Activated T-helper 17 cell treated with anti-CD3 and anti-CD28 coated beads, Interleukin-2, amount 50 U/mL, for 72 hours (primary cell): ENCODE measurements around the gene AHSP. TPM values are rescaled to one million over a fixed set of nuclear protein-coding genes. Genes with fewer than 3 reads are reported as not detected.
"Not testable (repeated sequence)": the region's sequence is repeated elsewhere in the genome, so short reads cannot be mapped to it uniquely, and the experiment has no call there.

Source experiments
- ATAC-seq: fragments of 150-1000 bp; cut with Tn5 transposase; replicated peaks from 2 replicates; pipeline ENCODE4 v1.10.0; 2021; ENCODE audit warnings: mild to moderate bottlenecking, moderate library complexity
- H3K27ac Mint-ChIP-seq: one replicate; pipeline ENCODE4 v1.8.0; 2022; ENCODE audit warnings: mixed read lengths
- H3K27me3 Mint-ChIP-seq: one replicate; pipeline ENCODE4 v1.8.0; 2022; ENCODE audit warnings: mixed read lengths
- H3K36me3 Mint-ChIP-seq: one replicate; pipeline ENCODE4 v1.8.0; 2022; ENCODE audit warnings: low read depth, mild to moderate bottlenecking, mixed read lengths
- H3K4me1 Mint-ChIP-seq: one replicate; pipeline ENCODE4 v1.8.0; 2022; ENCODE audit warnings: mixed read lengths
- H3K4me3 Mint-ChIP-seq: one replicate; pipeline ENCODE4 v1.8.0; 2022; ENCODE audit warnings: mild to moderate bottlenecking, mixed read lengths
- H3K9me3 Mint-ChIP-seq: one replicate; pipeline ENCODE4 v1.8.0; 2022; ENCODE audit warnings: mixed read lengths
- total RNA-seq, 2 donors: library from RNA; stranded (reverse); gene quantifications; one replicate each; pipeline ENCODE4 v1.2.3, GENCODE V29; 2022

AHSP gene
- total RNA-seq, 2 donors from 2014 or later: not detected

DNA sequence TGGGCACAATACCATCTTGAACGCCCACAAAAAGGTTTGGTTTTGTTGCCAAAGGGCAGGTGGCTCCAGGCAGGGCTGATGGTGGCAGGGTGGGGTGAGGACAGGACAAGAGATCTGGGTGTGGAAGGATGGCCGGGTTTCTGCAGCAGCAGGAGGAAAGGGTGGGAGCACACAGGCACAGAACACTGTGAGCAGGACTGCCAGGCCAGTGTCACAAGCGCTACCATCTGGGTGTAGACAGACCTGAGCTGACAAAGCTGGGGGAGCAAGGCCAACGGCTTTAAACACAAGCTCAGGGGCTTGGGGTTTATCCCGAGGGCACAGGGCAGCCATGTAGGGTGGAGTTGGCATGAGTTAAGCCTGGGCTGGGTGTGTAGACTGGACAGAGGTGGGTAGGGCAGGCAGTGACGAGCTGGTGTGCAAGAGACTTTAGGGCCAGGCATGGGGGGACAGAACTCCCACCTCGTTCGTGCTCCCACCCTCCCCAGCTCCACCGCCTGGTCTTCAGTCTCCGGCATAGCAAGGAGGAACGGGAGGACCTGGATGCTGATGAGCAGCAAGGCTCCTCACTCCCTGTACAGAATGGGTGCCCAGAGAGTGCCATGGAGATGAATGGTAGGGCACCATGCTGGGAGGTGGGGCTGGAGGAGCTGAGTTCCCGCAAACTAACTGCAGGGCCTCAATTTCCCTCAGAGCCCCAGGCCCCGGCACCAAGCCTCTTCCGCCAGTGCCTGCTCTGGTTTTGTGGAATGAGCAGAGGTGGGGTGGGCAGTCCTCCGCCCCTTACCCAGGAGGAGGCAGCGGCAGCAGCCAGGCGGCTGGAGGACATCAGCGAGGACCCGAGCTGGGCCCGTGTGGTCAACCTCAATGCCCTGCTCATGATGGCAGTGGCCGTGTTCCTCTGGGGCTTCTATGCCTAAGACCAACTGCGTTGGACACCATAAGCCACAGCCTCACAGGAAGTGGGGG lies 37.8 kb upstream of the AHSP start:
- H3K27ac Mint-ChIP-seq: no peak overlapping the region
- ATAC-seq: no peak
- peaks cover 5% of the 10 kb centered on the region for H3K4me1 Mint-ChIP-seq
- H3K36me3 Mint-ChIP-seq: peaks cover 15% of the 10 kb centered on the region
- H3K27me3 Mint-ChIP-seq: no peaks in the 10 kb centered on the region
- no peaks in the 10 kb centered on the region for H3K9me3 Mint-ChIP-seq
- peak overlapping the region; percentile 27 for H3K4me3 Mint-ChIP-seq

DNA sequence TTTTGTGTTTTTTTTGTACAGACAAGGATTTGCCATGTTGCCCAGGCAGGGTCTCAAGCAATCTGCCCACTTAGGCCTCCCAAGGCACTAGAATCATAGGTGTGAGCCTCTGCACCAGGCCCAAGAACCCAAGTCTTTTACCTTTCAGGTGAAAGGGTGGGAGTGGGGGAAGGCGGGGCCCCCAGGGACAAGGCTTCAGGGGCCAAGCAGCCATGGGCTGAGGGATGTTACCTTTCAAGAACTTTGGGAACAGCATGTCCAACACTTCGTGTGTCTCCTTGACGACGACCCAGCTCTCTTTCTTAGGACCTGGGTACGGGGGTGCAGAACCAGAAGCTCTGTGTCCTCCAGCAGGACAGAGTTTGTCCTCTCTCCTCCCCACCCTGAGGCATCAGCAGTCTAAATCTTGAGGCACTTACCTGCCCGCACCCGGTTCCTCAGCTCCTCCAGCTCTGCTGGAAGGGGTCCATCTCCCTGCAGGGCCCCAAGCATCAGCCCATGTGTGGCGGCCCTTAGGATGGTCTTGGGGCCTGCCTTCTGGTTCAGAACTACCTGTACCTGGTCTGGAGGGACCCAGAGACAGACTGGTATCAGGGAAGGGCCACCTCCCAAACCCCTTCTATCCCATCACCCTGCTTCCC lies 35.8 kb upstream of the AHSP start:
- H3K4me3 Mint-ChIP-seq: no peak overlapping the region
- H3K27ac Mint-ChIP-seq: no peak overlapping the region
- no peak for ATAC-seq
- peaks cover 21% of the 10 kb centered on the region for H3K36me3 Mint-ChIP-seq
- peaks cover 5% of the 10 kb centered on the region for H3K4me1 Mint-ChIP-seq
- no peaks in the 10 kb centered on the region for H3K27me3 Mint-ChIP-seq
- no peaks in the 10 kb centered on the region for H3K9me3 Mint-ChIP-seq

DNA sequence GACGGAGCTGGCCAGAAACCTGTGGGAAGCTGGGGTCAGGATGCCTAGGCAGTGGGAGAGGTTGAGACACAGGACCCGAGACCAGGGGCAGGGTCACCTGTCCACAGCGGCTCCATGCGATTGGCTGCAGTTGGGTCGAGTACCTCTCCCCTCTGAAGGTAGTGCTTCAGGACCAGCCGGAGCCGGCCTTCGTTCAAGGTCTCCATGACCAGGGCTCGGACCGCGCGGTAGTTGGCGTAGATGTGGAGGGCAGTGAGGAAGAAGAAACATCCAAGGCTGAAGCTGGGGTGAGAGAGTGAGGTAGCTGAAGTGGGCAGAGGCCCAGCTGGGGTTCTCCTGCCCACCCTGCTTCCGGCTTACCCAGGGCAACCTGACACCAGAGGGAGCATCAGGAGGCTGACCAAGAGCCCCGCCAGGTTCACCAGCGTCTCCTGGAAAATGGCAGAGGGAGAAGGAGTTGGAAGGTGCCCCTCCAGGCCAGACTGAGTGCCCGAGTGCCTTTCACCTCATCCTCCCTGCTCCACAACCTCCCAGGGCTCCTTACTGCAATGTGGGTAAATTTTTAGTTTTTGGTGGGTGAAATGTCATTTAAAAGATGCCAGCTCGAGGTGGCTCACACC lies 34.1 kb upstream of the AHSP start:
- Mint-ChIP-seq H3K9me3 (no peaks in the 10 kb centered on the region), H3K27me3 (no peaks in the 10 kb centered on the region), H3K4me1 (peaks cover 5% of the 10 kb centered on the region), H3K4me3 (no peak overlapping the region), H3K27ac (peak overlapping the region; percentile 23), H3K36me3 (peaks cover 37% of the 10 kb centered on the region)
- no peak for ATAC-seq

DNA sequence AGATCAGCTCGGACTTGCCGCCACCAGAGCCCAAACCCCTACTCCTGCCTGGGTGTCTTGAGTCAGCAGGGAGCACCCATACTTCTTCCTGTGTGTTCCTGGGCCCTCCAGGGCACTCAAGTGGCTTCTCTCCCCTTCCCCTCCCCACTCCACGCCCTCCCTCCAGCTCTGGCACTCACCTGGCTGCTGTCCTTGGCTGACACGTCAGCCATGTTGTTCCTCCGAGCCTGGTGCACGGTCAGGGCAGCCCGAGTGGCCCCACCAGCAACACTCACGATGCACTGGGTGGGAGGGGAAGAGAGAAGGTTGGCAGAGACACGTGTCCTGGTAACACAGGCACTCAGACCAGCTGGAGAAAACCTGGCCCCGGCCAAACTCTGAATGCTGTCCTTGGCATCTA lies 31.0 kb upstream of the AHSP start:
- H3K27me3 Mint-ChIP-seq: no peaks in the 10 kb centered on the region
- no peak overlapping the region for H3K4me3 Mint-ChIP-seq
- peaks cover 53% of the 10 kb centered on the region for H3K36me3 Mint-ChIP-seq
- H3K27ac Mint-ChIP-seq: no peak overlapping the region
- no peaks in the 10 kb centered on the region for H3K9me3 Mint-ChIP-seq
- peaks cover 5% of the 10 kb centered on the region for H3K4me1 Mint-ChIP-seq
- ATAC-seq: no peak

DNA sequence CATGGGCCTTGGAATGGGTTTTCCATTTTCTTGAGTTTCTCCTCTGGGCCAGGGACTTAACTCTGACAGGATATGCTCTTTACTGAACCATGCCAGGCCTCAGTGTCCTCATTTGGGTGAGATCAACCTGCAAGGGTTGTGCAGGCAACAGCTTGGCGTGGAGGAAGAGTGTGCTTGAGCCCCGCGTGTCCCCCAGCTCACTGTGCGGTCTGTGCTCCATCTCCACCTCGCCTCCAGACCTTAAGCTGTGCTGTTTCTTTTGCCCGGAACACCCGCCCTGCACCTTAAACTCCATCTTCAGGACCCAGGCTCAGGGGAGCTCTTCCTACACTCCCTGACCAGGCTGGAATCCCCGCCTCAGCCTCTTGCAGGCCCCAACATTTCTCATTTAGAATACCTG lies 29.2 kb upstream of the AHSP start:
- Mint-ChIP-seq H3K27ac (no peak overlapping the region), H3K4me3 (no peak overlapping the region), H3K9me3 (no peaks in the 10 kb centered on the region), H3K36me3 (peaks cover 43% of the 10 kb centered on the region), H3K4me1 (no peaks in the 10 kb centered on the region), H3K27me3 (no peaks in the 10 kb centered on the region)
- ATAC-seq: no peak

DNA sequence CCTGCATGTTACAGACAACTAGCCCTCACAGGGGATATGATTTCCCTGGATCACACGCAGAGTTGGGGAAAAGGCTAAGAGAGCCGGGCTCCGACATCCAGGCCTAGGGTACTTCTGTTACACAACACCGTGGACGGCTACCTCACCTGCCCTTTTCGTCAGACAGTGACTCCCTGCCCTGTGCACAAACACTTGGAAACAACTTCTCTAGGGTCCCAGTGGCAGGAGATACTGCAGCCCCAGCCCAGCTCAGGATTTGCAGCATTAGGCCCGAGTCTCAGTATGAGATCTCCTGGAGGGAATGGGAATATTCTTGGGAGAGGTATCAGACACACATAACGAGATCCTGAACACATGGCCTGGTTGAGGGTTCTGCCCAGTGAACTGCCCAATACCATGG lies 27.8 kb upstream of the AHSP start:
- peaks cover 38% of the 10 kb centered on the region for H3K36me3 Mint-ChIP-seq
- H3K4me1 Mint-ChIP-seq: no peaks in the 10 kb centered on the region
- no peak for ATAC-seq
- no peaks in the 10 kb centered on the region for H3K9me3 Mint-ChIP-seq
- H3K4me3 Mint-ChIP-seq: no peak overlapping the region
- no peaks in the 10 kb centered on the region for H3K27me3 Mint-ChIP-seq
- no peak overlapping the region for H3K27ac Mint-ChIP-seq

DNA sequence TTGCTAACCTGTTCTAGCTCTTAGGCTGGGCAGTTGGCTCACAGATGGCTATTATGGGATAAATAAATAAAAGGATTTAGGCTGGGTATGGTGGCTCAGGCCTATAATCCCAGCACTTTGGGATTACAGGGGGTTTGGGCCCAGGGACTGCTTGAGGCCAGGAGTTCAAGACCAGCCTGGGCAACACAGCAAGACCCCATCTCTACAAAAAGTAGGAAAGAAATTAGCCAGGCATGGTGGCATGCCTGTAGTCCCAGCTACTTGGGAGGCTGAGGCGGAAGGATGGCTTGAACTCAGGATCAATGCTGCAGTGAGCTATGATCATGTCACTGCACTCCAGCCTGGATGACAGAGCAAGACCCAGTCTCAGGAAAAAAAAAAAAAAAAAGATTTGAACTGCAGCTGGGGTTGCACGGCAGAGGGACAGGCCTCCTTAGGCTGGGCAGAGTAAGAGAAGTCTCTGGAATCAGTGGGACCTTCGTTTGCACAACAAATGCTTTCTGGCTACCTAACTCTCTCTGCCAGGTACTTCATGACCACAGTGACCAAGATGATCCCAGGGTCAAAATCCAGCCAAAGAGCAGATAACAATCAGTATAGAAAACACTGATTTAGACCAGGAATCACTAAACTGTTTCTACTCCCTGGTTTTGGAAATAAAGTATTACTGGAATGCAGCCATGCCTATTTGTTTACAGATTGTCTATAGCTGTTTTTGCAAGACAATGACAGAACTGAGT lies 26.3 kb upstream of the AHSP start:
- Mint-ChIP-seq H3K4me1 (peaks cover 5% of the 10 kb centered on the region), H3K36me3 (peaks cover 45% of the 10 kb centered on the region), H3K9me3 (no peaks in the 10 kb centered on the region), H3K4me3 (no peak overlapping the region), H3K27ac (no peak overlapping the region), H3K27me3 (no peaks in the 10 kb centered on the region)
- no peak for ATAC-seq

DNA sequence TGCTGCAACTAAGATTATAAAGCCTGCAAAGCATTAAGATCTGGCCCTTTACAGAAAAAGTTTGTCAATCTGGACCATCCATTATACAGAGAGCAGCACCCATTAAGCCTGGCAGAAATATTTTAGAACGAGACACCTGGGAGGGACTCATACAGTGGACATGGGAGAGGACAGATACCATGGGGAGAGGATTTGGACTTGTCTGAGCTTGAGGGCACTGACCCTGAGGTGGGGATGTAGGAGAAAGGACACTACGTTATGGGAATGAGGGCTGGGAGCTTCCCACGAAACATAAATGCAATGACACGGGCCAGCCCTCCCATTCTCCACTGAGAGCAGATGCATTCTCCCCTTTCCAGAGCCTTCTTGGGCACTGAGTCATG lies 25.7 kb upstream of the AHSP start:
- H3K27ac Mint-ChIP-seq: no peak overlapping the region

DNA sequence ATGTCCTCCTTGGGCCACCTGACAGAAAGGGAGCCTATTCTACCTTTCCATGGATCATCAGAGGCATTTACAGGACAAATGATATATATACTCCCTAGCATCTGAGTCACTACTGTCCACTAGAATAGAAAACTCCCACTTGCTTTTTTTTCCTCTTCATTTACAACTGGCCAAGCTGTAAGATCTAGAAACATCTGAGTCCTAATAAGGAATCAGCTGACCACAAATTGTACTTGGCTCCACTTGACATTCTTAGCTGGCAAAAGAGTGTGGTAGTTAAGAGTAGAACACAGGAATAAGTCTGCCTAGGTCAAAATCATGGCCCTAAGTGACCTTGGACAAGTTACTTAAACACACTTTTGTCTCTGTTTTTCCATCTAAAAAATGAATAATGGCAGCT lies 24.7 kb upstream of the AHSP start:
- peaks cover 11% of the 10 kb centered on the region for H3K4me1 Mint-ChIP-seq
- no peak for ATAC-seq
- H3K36me3 Mint-ChIP-seq: peaks cover 45% of the 10 kb centered on the region
- H3K9me3 Mint-ChIP-seq: no peaks in the 10 kb centered on the region
- H3K4me3 Mint-ChIP-seq: no peak overlapping the region
- H3K27ac Mint-ChIP-seq: no peak overlapping the region
- H3K27me3 Mint-ChIP-seq: no peaks in the 10 kb centered on the region

More for the DNA sequence above, 25.7 kb upstream of the AHSP start:
- no peak for ATAC-seq
- H3K27me3 Mint-ChIP-seq: no peaks in the 10 kb centered on the region
- peaks cover 6% of the 10 kb centered on the region for H3K4me1 Mint-ChIP-seq
- no peak overlapping the region for H3K4me3 Mint-ChIP-seq
- peaks cover 50% of the 10 kb centered on the region for H3K36me3 Mint-ChIP-seq
- H3K9me3 Mint-ChIP-seq: no peaks in the 10 kb centered on the region

DNA sequence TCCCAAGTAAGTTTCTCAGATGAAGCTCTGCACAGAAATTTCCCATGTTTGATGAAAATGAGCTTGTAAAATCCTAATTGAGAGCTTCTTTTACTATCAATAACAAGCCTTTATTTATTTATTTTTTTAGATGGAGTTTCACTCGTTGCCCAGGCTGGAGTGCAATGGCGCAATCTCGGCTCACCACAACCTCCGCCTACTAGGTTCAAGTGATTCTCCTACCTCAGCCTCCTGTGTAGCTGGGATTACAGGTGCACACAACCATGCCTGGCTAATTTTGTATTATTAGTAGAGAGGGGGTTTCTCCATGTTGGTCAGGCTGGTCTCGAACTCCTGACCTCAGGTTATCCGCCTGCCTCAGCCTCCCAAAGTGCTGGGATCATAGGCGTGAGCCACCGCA lies 24.1 kb upstream of the AHSP start:
- not testable (repeated sequence) for ATAC-seq, H3K9me3 Mint-ChIP-seq

DNA sequence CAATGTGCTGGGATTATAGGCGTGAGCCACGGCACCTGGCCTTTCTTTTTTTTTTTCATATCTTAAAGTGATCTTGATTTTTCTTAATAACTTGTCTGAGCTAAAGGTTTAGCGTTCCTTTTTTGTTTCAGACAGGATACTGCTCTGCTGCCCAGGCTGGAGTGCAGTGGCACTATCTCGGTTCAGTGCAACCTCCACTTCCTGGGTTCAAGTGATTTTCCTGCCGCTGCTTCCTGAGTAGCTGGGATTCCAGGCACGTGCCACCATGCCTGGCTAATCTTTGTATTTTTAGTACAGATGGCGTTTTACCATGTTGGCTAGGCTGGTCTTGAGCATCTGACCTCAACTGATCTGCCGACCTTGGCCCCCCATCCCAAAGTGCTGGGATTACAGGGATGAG lies 23.5 kb upstream of the AHSP start:
- Mint-ChIP-seq H3K9me3 (no peaks in the 10 kb centered on the region), H3K36me3 (peaks cover 42% of the 10 kb centered on the region), H3K27me3 (no peaks in the 10 kb centered on the region), H3K4me1 (peaks cover 17% of the 10 kb centered on the region), H3K4me3 (no peak overlapping the region), H3K27ac (no peak overlapping the region)
- ATAC-seq: no peak

More for the DNA sequence above, 24.1 kb upstream of the AHSP start:
- not testable (repeated sequence) for H3K4me3 Mint-ChIP-seq, H3K27me3 Mint-ChIP-seq, H3K27ac Mint-ChIP-seq
- peaks cover 42% of the 10 kb centered on the region for H3K36me3 Mint-ChIP-seq
- peaks cover 11% of the 10 kb centered on the region for H3K4me1 Mint-ChIP-seq

DNA sequence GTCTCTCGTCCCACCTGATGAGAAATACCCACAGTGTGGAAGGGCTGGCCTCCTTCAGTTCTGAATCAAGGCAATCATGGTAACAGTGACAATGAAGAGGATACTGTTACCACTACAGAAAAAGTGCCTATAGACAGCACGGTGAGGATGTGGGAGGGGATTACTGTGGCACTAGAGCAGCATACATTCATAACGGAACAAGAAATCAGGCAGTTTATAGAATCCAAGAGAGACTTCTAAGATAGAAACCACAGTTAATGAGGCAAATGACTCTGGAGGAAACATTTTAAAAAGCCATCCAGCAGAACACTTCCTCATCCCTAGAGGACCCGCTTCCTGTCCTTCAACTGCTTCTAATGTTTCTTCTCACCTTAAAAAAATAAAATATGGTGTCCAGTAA lies 22.2 kb upstream of the AHSP start:
- peak overlapping the region; percentile 96 for H3K4me3 Mint-ChIP-seq
- ATAC-seq: peak; percentile 83
- no peaks in the 10 kb centered on the region for H3K27me3 Mint-ChIP-seq

DNA sequence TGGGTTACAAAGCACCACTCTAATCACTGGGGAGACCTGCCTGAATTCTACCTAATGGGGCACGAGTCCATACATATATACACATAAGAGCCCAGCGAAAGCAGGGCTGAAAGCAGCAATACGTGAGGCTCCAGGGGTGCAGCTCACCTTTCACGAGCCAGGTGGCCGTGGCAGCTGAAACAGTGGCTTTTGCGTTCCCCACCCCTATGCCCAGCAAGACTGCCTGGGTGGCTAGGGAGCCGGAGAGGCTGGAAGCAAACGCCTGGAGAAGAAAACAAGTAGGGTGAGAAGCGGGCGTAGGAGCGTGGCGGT lies 20.1 kb upstream of the AHSP start:
- H3K4me1 Mint-ChIP-seq: peaks cover 24% of the 10 kb centered on the region
- peak overlapping the region; percentile 99 for H3K27ac Mint-ChIP-seq
- H3K36me3 Mint-ChIP-seq: peaks cover 32% of the 10 kb centered on the region
- ATAC-seq: no peak
- no peaks in the 10 kb centered on the region for H3K9me3 Mint-ChIP-seq
- H3K27me3 Mint-ChIP-seq: no peaks in the 10 kb centered on the region
- H3K4me3 Mint-ChIP-seq: peak overlapping the region; percentile 96

More for the DNA sequence above, 22.2 kb upstream of the AHSP start:
- Mint-ChIP-seq H3K9me3 (no peaks in the 10 kb centered on the region), H3K36me3 (peaks cover 35% of the 10 kb centered on the region), H3K4me1 (peaks cover 24% of the 10 kb centered on the region), H3K27ac (peak overlapping the region; percentile 80)

DNA sequence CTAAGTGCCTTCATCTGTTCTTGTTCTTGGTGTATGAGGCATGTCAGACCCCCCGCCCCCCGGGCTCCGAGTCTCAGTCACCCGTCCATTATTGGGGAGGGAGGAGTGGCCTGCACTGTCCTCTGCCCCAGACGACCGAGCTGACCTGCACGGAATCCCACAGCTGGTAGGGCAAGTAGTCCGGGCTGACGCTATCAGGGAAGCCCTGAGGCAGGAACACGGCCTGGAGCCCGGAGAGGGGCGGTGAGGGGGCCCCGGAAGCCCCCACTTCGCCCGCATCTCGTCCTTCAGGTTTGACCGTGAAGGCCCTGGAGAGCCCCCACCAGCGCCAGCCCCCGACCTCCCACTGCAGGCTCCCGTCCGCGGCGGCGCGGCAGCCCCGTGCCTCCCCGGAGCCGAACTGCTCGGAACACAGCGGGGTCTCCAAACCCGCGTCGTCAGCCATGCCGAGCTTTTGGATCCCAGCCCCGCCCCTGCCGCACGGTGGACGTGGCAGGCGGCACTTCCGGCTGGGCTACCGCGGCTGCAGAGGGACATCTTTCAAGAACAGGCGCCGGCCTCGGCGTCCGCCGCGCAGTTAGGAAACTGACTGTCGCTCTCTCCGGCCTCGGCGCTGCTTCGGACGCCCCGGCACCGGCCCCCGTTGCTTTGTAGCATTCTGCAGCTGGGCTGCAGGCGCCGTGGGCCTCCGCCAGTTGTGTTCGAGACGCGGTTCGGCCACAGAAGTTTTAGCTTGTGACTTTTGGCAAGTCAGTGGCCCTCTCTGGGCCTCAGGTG lies 19.6 kb upstream of the AHSP start, which contains the start of gene RUSF1:
TSS of gene RUSF1 (minus strand) at position 463 of the 777 bp plus-strand sequence. CDS start at position 445, 18 bp downstream.
- Mint-ChIP-seq H3K36me3 (peaks cover 32% of the 10 kb centered on the region), H3K27me3 (no peaks in the 10 kb centered on the region), H3K4me3 (peak within 1 kb of the TSS; percentile 96), H3K4me1 (peaks cover 24% of the 10 kb centered on the region), H3K9me3 (no peaks in the 10 kb centered on the region), H3K27ac (peak within 1 kb of the TSS; percentile 99)
- ATAC-seq: peak; percentile 83
